Neural cell (in vitro differentiated cells): Measurements from ENCODE around the gene IL5RA.

Experiments used
- EP300 ChIP-seq: fragments of 450-650 bp; conservative IDR thresholded peaks from 2 replicates; pipeline ENCODE4 v1.6.1; 2014; ENCODE audit warnings: antibody characterized with exemption, mild to moderate bottlenecking, moderate library complexity; ENCODE audit not compliant: poor library complexity, severe bottlenecking
- EZH2 ChIP-seq: fragments of 200-600, 300-800 bp; shearing (Covaris generic), sonication (generic); IDR thresholded peaks from 2 replicates; pipeline ENCODE4 v1.6.1; 2014; ENCODE audit warnings: antibody characterized with exemption, low read length, borderline replicate concordance, mild to moderate bottlenecking; ENCODE audit not compliant: insufficient read depth, poor library complexity, severe bottlenecking
- MXI1 ChIP-seq: fragments of 450-650 bp; conservative IDR thresholded peaks from 2 replicates; pipeline ENCODE4 v1.6.1; 2014; ENCODE audit warnings: antibody characterized with exemption, mild to moderate bottlenecking; ENCODE audit not compliant: poor library complexity, severe bottlenecking
- POLR2AphosphoS5 ChIP-seq: IDR thresholded peaks from 2 replicates; pipeline ENCODE4 v1.6.1; 2012
- RAD21 ChIP-seq: fragments of 450-650 bp; conservative IDR thresholded peaks from 2 replicates; pipeline ENCODE4 v1.6.1; 2014; ENCODE audit warnings: antibody characterized with exemption, mild to moderate bottlenecking, moderate library complexity
- SMC3 ChIP-seq: fragments of 450-650 bp; conservative IDR thresholded peaks from 2 replicates; pipeline ENCODE4 v1.6.1; 2014; ENCODE audit warnings: antibody characterized with exemption, mild to moderate bottlenecking, moderate library complexity; ENCODE audit not compliant: poor library complexity
- TAF1 ChIP-seq: IDR thresholded peaks from 2 replicates; pipeline ENCODE4 v1.6.1; 2012; ENCODE audit warnings: low read depth
- TF ChIP-seq, protein P1 (sequence below): fragments of 450-650 bp; IDR thresholded peaks from 2 replicates; pipeline ENCODE4 v1.5.1; 2014; ENCODE audit warnings: antibody characterized with exemption, mild to moderate bottlenecking, moderate library complexity; ENCODE audit not compliant: poor library complexity, severe bottlenecking
- TF ChIP-seq, protein P2 (sequence below): IDR thresholded peaks from 2 replicates; pipeline ENCODE4 v1.6.1; 2012; ENCODE audit warnings: borderline replicate concordance

DNA sequence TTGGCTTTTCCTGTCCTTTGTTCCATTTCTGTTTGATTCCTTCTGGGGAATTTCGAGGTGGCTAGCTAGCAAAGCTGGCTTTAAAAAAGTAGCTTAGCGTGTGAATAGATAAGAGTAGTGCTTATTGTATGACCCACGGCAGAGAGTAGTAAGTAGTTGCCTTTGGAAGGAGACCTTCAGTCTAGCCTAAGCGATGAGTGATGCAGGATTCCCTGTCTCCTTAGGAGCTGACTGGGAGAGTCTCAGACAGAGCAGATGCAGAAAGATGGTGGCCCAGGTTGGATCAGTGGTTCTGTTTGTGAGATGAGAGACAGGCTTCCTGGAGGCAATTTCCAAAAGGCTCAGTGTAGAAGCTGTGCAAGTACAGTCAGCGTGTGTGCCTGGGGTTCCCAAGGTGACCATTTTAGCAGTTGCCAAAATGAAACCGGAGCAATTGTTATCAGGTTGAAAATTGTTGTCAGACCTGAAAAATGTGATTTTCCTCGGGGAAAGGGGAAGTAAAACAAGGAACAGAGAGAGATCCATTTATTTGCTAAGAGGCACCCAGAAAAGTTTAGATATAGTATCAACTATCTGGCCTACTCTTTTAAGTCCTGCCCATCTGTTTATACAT, 681 bp upstream of the IL5RA start:
- TF ChIP-seq, protein P1, sequence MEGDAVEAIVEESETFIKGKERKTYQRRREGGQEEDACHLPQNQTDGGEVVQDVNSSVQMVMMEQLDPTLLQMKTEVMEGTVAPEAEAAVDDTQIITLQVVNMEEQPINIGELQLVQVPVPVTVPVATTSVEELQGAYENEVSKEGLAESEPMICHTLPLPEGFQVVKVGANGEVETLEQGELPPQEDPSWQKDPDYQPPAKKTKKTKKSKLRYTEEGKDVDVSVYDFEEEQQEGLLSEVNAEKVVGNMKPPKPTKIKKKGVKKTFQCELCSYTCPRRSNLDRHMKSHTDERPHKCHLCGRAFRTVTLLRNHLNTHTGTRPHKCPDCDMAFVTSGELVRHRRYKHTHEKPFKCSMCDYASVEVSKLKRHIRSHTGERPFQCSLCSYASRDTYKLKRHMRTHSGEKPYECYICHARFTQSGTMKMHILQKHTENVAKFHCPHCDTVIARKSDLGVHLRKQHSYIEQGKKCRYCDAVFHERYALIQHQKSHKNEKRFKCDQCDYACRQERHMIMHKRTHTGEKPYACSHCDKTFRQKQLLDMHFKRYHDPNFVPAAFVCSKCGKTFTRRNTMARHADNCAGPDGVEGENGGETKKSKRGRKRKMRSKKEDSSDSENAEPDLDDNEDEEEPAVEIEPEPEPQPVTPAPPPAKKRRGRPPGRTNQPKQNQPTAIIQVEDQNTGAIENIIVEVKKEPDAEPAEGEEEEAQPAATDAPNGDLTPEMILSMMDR, result no peak
- TF ChIP-seq, protein P2, sequence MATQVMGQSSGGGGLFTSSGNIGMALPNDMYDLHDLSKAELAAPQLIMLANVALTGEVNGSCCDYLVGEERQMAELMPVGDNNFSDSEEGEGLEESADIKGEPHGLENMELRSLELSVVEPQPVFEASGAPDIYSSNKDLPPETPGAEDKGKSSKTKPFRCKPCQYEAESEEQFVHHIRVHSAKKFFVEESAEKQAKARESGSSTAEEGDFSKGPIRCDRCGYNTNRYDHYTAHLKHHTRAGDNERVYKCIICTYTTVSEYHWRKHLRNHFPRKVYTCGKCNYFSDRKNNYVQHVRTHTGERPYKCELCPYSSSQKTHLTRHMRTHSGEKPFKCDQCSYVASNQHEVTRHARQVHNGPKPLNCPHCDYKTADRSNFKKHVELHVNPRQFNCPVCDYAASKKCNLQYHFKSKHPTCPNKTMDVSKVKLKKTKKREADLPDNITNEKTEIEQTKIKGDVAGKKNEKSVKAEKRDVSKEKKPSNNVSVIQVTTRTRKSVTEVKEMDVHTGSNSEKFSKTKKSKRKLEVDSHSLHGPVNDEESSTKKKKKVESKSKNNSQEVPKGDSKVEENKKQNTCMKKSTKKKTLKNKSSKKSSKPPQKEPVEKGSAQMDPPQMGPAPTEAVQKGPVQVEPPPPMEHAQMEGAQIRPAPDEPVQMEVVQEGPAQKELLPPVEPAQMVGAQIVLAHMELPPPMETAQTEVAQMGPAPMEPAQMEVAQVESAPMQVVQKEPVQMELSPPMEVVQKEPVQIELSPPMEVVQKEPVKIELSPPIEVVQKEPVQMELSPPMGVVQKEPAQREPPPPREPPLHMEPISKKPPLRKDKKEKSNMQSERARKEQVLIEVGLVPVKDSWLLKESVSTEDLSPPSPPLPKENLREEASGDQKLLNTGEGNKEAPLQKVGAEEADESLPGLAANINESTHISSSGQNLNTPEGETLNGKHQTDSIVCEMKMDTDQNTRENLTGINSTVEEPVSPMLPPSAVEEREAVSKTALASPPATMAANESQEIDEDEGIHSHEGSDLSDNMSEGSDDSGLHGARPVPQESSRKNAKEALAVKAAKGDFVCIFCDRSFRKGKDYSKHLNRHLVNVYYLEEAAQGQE, result no peak
- TF ChIP-seq TAF1 (no peak), POLR2AphosphoS5 (no peak), EZH2 (no peak), SMC3 (no peak), EP300 (no peak), RAD21 (no peak), MXI1 (no peak)
